WERI-Rb-1 (cell line): ENCODE results near the gene TSPAN12.

Experiments
- DNase-seq: peaks from one replicate; pipeline ENCODE4 v3.0.0-alpha.2; 2020
- H3K27ac ChIP-seq: fragments of 250-450 bp; sonication (Bioruptor Pico); 2 replicates; pipeline ENCODE4 v1.5.1; 2020; ENCODE audit warnings: mild to moderate bottlenecking, moderate library complexity
- H3K27me3 ChIP-seq: fragments of 250-450 bp; sonication (Bioruptor Pico); 2 replicates; pipeline ENCODE4 v1.5.1; 2021; ENCODE audit warnings: mild to moderate bottlenecking, low read depth, moderate library complexity; ENCODE audit not compliant: insufficient read depth, severe bottlenecking
- H3K36me3 ChIP-seq: fragments of 250-450 bp; sonication (Bioruptor Pico); 2 replicates; pipeline ENCODE4 v1.5.1; 2020; ENCODE audit warnings: mild to moderate bottlenecking, moderate library complexity
- H3K4me3 ChIP-seq: 2 replicates; pipeline ENCODE4 v1.5.1; 2011; ENCODE audit warnings: low read depth, mild to moderate bottlenecking, control low read depth, low read length
- H3K9me3 ChIP-seq: fragments of 250-450 bp; sonication (Bioruptor Pico); 2 replicates; pipeline ENCODE4 v1.5.1; 2021; ENCODE audit warnings: mild to moderate bottlenecking, moderate library complexity; ENCODE audit not compliant: severe bottlenecking
- TF ChIP-seq, protein P1 (sequence below): IDR thresholded peaks from 2 replicates; pipeline ENCODE4 v1.5.1; 2011; ENCODE audit warnings: low read depth, mild to moderate bottlenecking, control low read depth, inconsistent platforms, low read length

TSPAN12 gene

DNA sequence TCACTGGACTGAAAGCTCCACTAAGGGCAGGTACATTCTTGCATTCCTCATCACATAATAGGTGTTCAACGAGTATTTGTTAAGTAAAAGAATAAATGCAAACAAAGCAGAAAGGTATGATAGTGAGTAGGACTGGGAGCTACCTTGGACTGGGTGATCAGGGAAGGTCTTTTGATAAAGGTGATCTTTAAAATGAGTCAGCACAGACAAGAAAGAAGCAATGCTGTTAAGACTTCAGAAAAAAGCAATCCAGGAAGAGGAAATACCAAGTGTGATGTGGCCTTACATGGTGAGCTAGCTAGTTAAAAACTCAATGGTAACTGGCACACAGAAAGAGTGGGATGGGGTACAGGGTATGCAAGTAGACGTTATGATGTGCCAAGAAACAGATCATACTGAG is 40.1 kb downstream of the TSPAN12 start:
- TF ChIP-seq, protein P1, sequence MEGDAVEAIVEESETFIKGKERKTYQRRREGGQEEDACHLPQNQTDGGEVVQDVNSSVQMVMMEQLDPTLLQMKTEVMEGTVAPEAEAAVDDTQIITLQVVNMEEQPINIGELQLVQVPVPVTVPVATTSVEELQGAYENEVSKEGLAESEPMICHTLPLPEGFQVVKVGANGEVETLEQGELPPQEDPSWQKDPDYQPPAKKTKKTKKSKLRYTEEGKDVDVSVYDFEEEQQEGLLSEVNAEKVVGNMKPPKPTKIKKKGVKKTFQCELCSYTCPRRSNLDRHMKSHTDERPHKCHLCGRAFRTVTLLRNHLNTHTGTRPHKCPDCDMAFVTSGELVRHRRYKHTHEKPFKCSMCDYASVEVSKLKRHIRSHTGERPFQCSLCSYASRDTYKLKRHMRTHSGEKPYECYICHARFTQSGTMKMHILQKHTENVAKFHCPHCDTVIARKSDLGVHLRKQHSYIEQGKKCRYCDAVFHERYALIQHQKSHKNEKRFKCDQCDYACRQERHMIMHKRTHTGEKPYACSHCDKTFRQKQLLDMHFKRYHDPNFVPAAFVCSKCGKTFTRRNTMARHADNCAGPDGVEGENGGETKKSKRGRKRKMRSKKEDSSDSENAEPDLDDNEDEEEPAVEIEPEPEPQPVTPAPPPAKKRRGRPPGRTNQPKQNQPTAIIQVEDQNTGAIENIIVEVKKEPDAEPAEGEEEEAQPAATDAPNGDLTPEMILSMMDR, result no peak
- Histone ChIP-seq H3K27me3 (no peaks in the 10 kb centered on the region), H3K36me3 (no peaks in the 10 kb centered on the region)

DNA sequence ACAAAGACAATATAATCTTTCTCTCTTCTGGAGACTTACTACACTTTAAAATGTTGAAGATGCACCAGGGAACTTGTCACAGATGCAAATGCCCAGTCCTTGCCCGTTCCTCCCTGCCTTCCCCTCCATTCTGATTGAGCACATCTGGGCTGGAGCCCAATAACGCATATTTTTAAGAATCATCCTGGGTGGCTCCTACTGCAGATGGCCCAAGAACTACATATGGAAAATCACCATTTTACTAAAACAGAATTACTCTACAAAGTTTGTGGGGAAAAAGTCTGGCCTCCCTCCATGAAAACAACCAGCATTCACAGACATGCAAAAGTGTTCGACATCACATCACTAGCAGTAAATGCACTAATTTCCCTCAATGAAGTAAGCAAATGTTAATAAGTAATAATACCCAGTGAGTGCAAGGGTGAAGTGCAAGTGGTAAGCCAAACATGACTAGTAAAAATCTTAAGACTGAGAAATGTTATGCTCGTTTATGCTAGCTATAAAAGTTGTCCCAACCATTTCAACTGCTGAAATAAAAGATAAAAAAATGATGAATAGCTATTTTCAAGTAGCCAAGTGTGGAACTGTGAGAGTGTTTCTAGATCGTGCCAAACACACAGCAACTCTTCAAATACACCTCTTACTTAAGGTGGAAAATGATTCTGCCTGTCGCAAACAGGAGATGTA is 43.5 kb downstream of the TSPAN12 start:
- Histone ChIP-seq H3K36me3 (no peaks in the 10 kb centered on the region), H3K9me3 (no peaks in the 10 kb centered on the region), H3K27ac (no peak overlapping the region), H3K27me3 (no peaks in the 10 kb centered on the region), H3K4me3 (no peak overlapping the region)
- DNase-seq, result no peak
- TF ChIP-seq, protein P1, result no peak

More for the DNA sequence above, 40.1 kb downstream of the TSPAN12 start:
- H3K4me3 ChIP-seq, result no peak overlapping the region
- H3K9me3 ChIP-seq, result no peaks in the 10 kb centered on the region
- DNase-seq, result no peak
- H3K27ac ChIP-seq, result no peak overlapping the region

DNA sequence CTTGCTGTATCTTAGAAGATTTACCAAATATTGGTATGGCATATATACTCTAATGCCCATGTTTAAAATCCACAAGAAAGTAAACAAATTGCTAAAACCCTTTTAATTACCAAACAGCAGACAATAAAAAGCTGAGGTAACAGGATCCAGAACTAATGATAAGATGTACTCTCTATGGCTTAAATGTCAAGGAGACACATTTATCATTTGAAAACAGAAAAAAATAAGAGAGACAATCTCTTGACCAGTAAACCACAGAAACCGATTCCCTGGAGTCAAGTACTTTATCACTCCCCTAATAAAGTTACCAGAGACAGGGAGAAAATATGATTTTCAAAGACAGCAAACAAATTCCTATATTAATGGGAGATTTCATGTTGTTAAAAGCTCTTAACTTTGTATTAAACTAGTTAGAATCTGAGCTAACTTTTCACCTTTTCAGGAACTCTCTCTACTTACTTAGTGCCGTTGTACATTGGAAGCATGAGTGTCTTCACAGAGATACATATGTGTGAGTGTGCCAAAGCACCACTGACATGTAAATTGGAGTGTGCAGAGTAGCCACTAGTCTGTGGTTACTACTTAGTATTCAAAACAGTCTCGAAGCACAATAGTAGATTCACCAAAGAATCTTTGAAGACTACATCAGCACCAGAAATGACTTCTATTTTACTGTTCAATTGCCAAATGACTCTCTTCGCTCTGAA is 44.2 kb downstream of the TSPAN12 start:
- no peaks in the 10 kb centered on the region for H3K9me3 ChIP-seq
- TF ChIP-seq, protein P1, result no peak
- H3K27ac ChIP-seq, result no peak overlapping the region
- H3K27me3 ChIP-seq, result no peaks in the 10 kb centered on the region
- DNase-seq, result no peak
- H3K4me3 ChIP-seq, result no peak overlapping the region
- no peaks in the 10 kb centered on the region for H3K36me3 ChIP-seq

DNA sequence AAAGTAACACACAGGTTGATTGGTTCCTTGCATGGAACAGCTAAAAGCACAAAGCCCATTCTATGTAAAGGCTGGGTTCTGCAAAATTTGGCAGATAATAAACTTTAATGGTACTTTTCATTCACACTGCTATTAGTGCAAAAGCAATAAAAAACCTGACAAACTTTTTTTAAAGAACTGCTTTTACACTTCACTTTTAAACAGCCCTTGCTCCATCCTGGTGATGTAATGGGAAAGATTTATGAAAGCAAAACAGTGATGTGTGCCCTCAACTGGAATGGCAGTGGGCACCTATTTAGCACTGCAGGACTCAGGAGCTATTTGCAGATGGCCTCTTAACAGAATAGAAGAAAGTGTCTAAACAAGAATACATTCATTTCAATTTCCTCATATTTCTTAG is 44.9 kb downstream of the TSPAN12 start:
- no peak overlapping the region for H3K4me3 ChIP-seq
- DNase-seq, result no peak
- no peaks in the 10 kb centered on the region for H3K9me3 ChIP-seq
- no peak overlapping the region for H3K27ac ChIP-seq
- H3K36me3 ChIP-seq, result no peaks in the 10 kb centered on the region
- TF ChIP-seq, protein P1, result no peak
- no peaks in the 10 kb centered on the region for H3K27me3 ChIP-seq

DNA sequence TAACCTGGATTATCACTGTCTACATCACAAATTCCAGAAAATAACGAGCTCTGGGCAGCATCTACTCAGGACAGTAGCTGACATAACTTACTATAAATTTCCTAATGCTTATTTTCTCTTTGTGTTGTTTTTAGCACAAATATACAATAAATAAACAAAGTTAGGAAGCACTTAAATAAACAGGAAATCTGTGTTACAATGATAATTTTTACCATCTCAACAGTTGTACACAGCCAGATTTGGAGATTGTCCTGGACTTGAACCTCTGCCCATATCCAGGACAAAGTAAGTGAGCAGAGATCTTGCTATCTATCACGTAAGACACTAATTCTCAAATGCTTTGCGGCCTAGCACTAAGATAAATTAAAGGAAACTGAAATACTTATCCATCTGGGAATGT is 48.7 kb downstream of the TSPAN12 start:
- H3K36me3 ChIP-seq, result no peaks in the 10 kb centered on the region
- H3K4me3 ChIP-seq, result no peak overlapping the region
- no peaks in the 10 kb centered on the region for H3K27me3 ChIP-seq
- TF ChIP-seq, protein P1, result no peak
- no peak for DNase-seq
- H3K27ac ChIP-seq, result no peak overlapping the region
- H3K9me3 ChIP-seq, result no peaks in the 10 kb centered on the region
